ENCODE results near the gene KLHL12. TPM values are rescaled to one million over a fixed set of nuclear protein-coding genes. Genes with fewer than 3 reads are reported as not detected.

KLHL12 gene
- total and polyA plus RNA-seq, 2 donors (not counting 3 experiments of a cell fraction or from before 2014, with no cell fraction given), result 22.8 to 23.0 TPM

DNA sequence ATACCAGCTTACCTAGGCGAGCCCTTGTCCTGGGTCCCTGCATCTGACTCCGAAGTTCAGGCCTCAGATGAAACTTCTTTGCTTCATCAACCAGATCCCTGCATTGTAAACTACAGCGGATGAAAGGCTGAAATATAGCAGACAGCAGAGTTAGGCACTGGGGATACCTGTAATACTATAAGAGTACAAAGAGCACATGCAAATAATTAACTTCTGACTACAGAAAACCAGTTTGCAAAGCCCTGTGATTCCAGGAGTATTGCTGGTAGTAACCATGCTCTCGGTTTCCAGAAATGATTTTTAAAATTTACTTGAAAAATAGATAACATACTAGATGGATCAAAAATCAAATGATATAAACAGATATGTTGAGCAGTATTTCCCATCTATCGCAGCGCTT lies 18.0 kb downstream of the KLHL12 start:
- Histone ChIP-seq H3K27me3 (ENCODE audit: control insufficient read depth in 2 of 2, insufficient read depth in 2 of 2, low read length in 2 of 2) (no peaks in the 10 kb centered on the region), H3K4me1 (ENCODE audit: control insufficient read depth, extremely low read depth, insufficient read depth, low read length) (no peaks in the 10 kb centered on the region), H3K36me3 (ENCODE audit: control insufficient read depth in 2 of 2, extremely low read depth in 1 of 2, insufficient read depth in 2 of 2, low read length in 2 of 2) (peaks cover 6 to 10% of the 10 kb centered on the region in 2 experiments), H3K9me1 (replicated peaks; ENCODE audit: control insufficient read depth, extremely low read depth, insufficient read depth, low read length) (no peaks in the 10 kb centered on the region), H3K9me3 (replicated peaks; ENCODE audit: control insufficient read depth, insufficient read depth, low read length) (no peaks in the 10 kb centered on the region), H3K4me3 (replicated peaks in 1 of 3; ENCODE audit: insufficient read depth in 1 of 3, low read depth in 1 of 3, low read length in 3 of 3) (no peak overlapping the region), H3K27ac (ENCODE audit: insufficient read depth, low read depth, low read length) (no peak overlapping the region), H4K20me1 (replicated peaks; ENCODE audit: control insufficient read depth, extremely low read depth, insufficient read depth, low read length) (no peaks in the 10 kb centered on the region), H3K79me2 (ENCODE audit: control insufficient read depth, insufficient read depth, low read length) (no peaks in the 10 kb centered on the region), H3K9ac (replicated peaks; ENCODE audit: extremely low read depth, insufficient read depth, low read length) (no peak overlapping the region), H2AFZ (ENCODE audit: low read depth, low read length) (no peak overlapping the region), H3K4me2 (ENCODE audit: insufficient read depth, low read length) (no peak overlapping the region)
- DNase-seq (ENCODE audit: low read depth, low spot score) (no peak), FAIRE-seq (no peak)
- intact Hi-C loops (cut with micrococcal nuclease) (no loop called here), dilution Hi-C loops (cut with MboI; ENCODE audit: extremely low pct_ligation_motif_present, low sequenced_read_pairs) (no loop called here)
- ChIA-PET POLR2A (no interaction called here), CTCF (no interaction called here)
- TF ChIP-seq FOS (IDR thresholded peaks at IDR 0.05; ENCODE audit: borderline replicate concordance, insufficient read depth, low read length) (no peak), EZH2 (IDR thresholded peaks at IDR 0.05; ENCODE audit: borderline replicate concordance, low read depth, low read length, severe bottlenecking) (no peak), CTCF (IDR thresholded peaks at IDR 0.05; ENCODE audit: extremely low read depth in 1 of 2, insufficient read depth in 1 of 2, low read depth in 1 of 2, low read length in 2 of 2) (no peak), GATA2 (IDR thresholded peaks at IDR 0.05; ENCODE audit: insufficient read depth, insufficient read length, low read depth, low read length) (no peak), POLR2A (IDR thresholded peaks at IDR 0.05; ENCODE audit: low read depth, low read length) (no peak), POLR2AphosphoS5 (IDR thresholded peaks at IDR 0.05; ENCODE audit: insufficient read depth, low read depth, low read length) (no peak), JUN (IDR thresholded peaks at IDR 0.05; ENCODE audit: borderline replicate concordance, insufficient read depth, insufficient read length, low read depth) (no peak), MYC (IDR thresholded peaks at IDR 0.05; ENCODE audit: low read depth, low read length) (no peak)
- TF ChIP-seq, protein P1, sequence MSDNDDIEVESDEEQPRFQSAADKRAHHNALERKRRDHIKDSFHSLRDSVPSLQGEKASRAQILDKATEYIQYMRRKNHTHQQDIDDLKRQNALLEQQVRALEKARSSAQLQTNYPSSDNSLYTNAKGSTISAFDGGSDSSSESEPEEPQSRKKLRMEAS (IDR thresholded peaks at IDR 0.05; ENCODE audit: insufficient read depth, insufficient read length), result no peak
- BruUV-seq (replicated peaks), result no TSS peak

All from endothelial cell of umbilical vein (primary cell).